GM12878 (cell line): ENCODE data around the gene TMPRSS15. TPM values are rescaled to one million over a fixed set of nuclear protein-coding genes. Genes with fewer than 3 reads are reported as not detected.

Source experiments
- ATAC-seq: fragments of 200-7000 bp; cut with Tn5 transposase; 3 replicates; pipeline ENCODE4 v1.9.1; 2020; ENCODE audit warnings: mild to moderate bottlenecking, moderate library complexity
- BruUV-seq: library from RNA; stranded (reverse); fragments of 400-500 nt; replicated peaks from 2 replicates; lab custom pipeline; 2021; lab: Mats Ljungman, UMichigan
- CTCF ChIA-PET: fragments of 300-600 bp; sonication (Branson Sonifier 250); formaldehyde crosslinking; extraction: SDS; loops from one replicate; lab custom pipeline; 2021; ENCODE audit warnings: inconsistent platforms; lab: Yijun Ruan, JAX
- POLR2A ChIA-PET: fragments of 350-600 bp; formaldehyde crosslinking; extraction: SDS; loops from one replicate; lab custom pipeline; 2021; ENCODE audit warnings: inconsistent platforms; lab: Charles Lee
- RAD21 ChIA-PET: fragments of 300-600 bp; sonication (Branson Sonifier 250); formaldehyde crosslinking; loops from one replicate; lab custom pipeline; 2023; ENCODE audit warnings: antibody characterized with exemption; ENCODE audit not compliant: unreplicated experiment; lab: Charles Lee
- SMC1A ChIA-PET: fragments of 300-600 bp; sonication (Branson Sonifier 250); formaldehyde crosslinking; loops from one replicate; lab custom pipeline; 2023; ENCODE audit not compliant: unreplicated experiment, uncharacterized antibody; lab: Charles Lee
- DNase-seq: peaks from one replicate; pipeline ENCODE4 v3.0.0-alpha.2; 2011; ENCODE audit warnings: low read depth, low spot score
- FAIRE-seq: peaks from 3 replicates; lab custom pipeline; 2011; peaks lifted over from hg19 to GRCh38; lab: Jason Lieb, UNC
- H2AFZ ChIP-seq: 2 replicates; pipeline ENCODE4 v1.6.0; 2011; ENCODE audit warnings: low read depth, low read length, control low read depth; ENCODE audit not compliant: control insufficient read depth
- H3K27ac ChIP-seq: 2 replicates; pipeline ENCODE4 v1.5.1; 2011; ENCODE audit warnings: control low read depth; ENCODE audit not compliant: control insufficient read depth, insufficient read depth
- H3K27me3 ChIP-seq, 2 experiments: replicated peaks in 1 of 2; 2 replicates each; pipeline versions ENCODE4 v1.6.0 to v1.6.1; 2011; ENCODE audit warnings: low read length in 1 of 2; ENCODE audit not compliant: control insufficient read depth in 2 of 2, insufficient read depth in 2 of 2
- H3K36me3 ChIP-seq, 2 experiments: 2 replicates each; pipeline ENCODE4 v1.5.1; 2011; ENCODE audit warnings: low read length in 1 of 2; ENCODE audit not compliant: control insufficient read depth in 2 of 2, insufficient read depth in 2 of 2
- H3K4me1 ChIP-seq: 2 replicates; pipeline ENCODE4 v1.6.1; 2011; ENCODE audit warnings: mild to moderate bottlenecking, low read length, moderate library complexity, mixed read lengths; ENCODE audit not compliant: control insufficient read depth, insufficient read depth
- H3K4me2 ChIP-seq: 2 replicates; pipeline ENCODE4 v1.6.0; 2011; ENCODE audit warnings: control low read depth; ENCODE audit not compliant: control insufficient read depth, insufficient read depth
- H3K4me3 ChIP-seq: fragments of 200-600 bp; sonication (generic); 2 replicates; pipeline ENCODE4 v1.5.1; 2016
- H3K79me2 ChIP-seq: 2 replicates; pipeline ENCODE4 v1.6.0; 2011; ENCODE audit warnings: low read length; ENCODE audit not compliant: control insufficient read depth, insufficient read depth
- H3K9ac ChIP-seq: 2 replicates; pipeline ENCODE4 v1.8.0; 2011; ENCODE audit warnings: low read length, control low read depth, mixed read lengths; ENCODE audit not compliant: control insufficient read depth, insufficient read depth
- H3K9me3 ChIP-seq: replicated peaks from 3 replicates; pipeline ENCODE4 v1.5.1; 2011; ENCODE audit warnings: mild to moderate bottlenecking, low read length; ENCODE audit not compliant: control insufficient read depth, insufficient read depth
- H4K20me1 ChIP-seq: 2 replicates; pipeline ENCODE4 v1.6.0; 2011; ENCODE audit not compliant: control insufficient read depth, insufficient read depth
- BACH1 ChIP-seq: fragments of 450-650 bp; IDR thresholded peaks from 2 replicates; pipeline ENCODE4 v1.6.1; 2017; ENCODE audit warnings: mild to moderate bottlenecking, borderline replicate concordance
- CHD1 ChIP-seq: IDR thresholded peaks from 2 replicates; pipeline ENCODE4 v1.6.1; 2012; ENCODE audit warnings: low read depth, low read length, improper control_type of control experiment
- EED ChIP-seq: sonication (generic); IDR thresholded peaks from 2 replicates; pipeline ENCODE4 v1.6.1; 2016; ENCODE audit warnings: antibody characterized with exemption, low read depth
- FOXM1 ChIP-seq: IDR thresholded peaks from 2 replicates; pipeline ENCODE4 v1.6.1; 2012; ENCODE audit warnings: low read depth, mild to moderate bottlenecking, inconsistent platforms, low read length, moderate library complexity
- MEF2B ChIP-seq: fragments of 450-650 bp; IDR thresholded peaks from 2 replicates; pipeline ENCODE4 v1.6.1; 2018; ENCODE audit warnings: mild to moderate bottlenecking, moderate library complexity; ENCODE audit not compliant: partially characterized antibody, poor library complexity, severe bottlenecking
- MXI1 ChIP-seq: fragments of 150-350 bp; IDR thresholded peaks from 2 replicates; pipeline ENCODE4 v1.6.1; 2011; ENCODE audit warnings: low read depth, mild to moderate bottlenecking, inconsistent platforms, low read length, improper control_type of control experiment
- POLR2A ChIP-seq: IDR thresholded peaks from 2 replicates; pipeline ENCODE4 v1.6.1; 2011; ENCODE audit warnings: low read depth, mild to moderate bottlenecking, low read length
- SMC3 ChIP-seq: IDR thresholded peaks from 2 replicates; pipeline ENCODE4 v1.6.1; 2011; ENCODE audit warnings: low read length, improper control_type of control experiment, borderline replicate concordance
- SREBF2 ChIP-seq: IDR thresholded peaks from 2 replicates; pipeline ENCODE4 v1.6.1; 2012; ENCODE audit warnings: mild to moderate bottlenecking, low read length
- STAT3 ChIP-seq: IDR thresholded peaks from 2 replicates; pipeline ENCODE4 v1.6.1; 2011; ENCODE audit warnings: low read depth, low read length, improper control_type of control experiment
- SUPT20H ChIP-seq: IDR thresholded peaks from 2 replicates; pipeline ENCODE4 v1.6.1; 2011; ENCODE audit warnings: low read depth, mild to moderate bottlenecking, low read length, moderate library complexity, borderline replicate concordance; ENCODE audit not compliant: control insufficient read depth
- SUZ12 ChIP-seq: fragments of 200-600 bp; sonication (generic); IDR thresholded peaks from one replicate; pipeline ENCODE4 v1.6.1; 2018; ENCODE audit warnings: antibody characterized with exemption, mild to moderate bottlenecking; ENCODE audit not compliant: unreplicated experiment
- WRNIP1 ChIP-seq: IDR thresholded peaks from 2 replicates; pipeline ENCODE4 v1.6.1; 2011; ENCODE audit warnings: low read depth, low read length, improper control_type of control experiment, borderline replicate concordance
- ZNF24 ChIP-seq: fragments of 450-650 bp; IDR thresholded peaks from 2 replicates; pipeline ENCODE4 v1.6.1; 2017; ENCODE audit warnings: antibody characterized with exemption, mild to moderate bottlenecking
- WGBS: methylation state at CpG from one replicate; pipeline ENCODE4 v1.1.6; 2016; ENCODE audit warnings: low lambda C conversion rate; ENCODE audit not compliant: insufficient replicate concordance, insufficient coverage; ENCODE audit errors: missing lambda C conversion rate; 5-methylcytosine and 5-hydroxymethylcytosine counted together
- in situ Hi-C: fragments of 300-500 bp; cut with MboI; formaldehyde crosslinking; loops from 9 replicates; pipeline ENCODE4 v1.14.3; 2018; ENCODE audit warnings: mixed read lengths
- intact Hi-C: fragments of 100-400 bp; cut with micrococcal nuclease; formaldehyde crosslinking; loops from one replicate; pipeline ENCODE4 v1.14.2; 2022; ENCODE audit not compliant: unreplicated experiment
- polyA plus RNA-seq, 11 experiments: library from polyadenylated mRNA; depleted of rRNA in 4 of 11; unstranded in 6 of 11; stranded (reverse) in 5 of 11; fragments of >200 nt; fragmentation: Nextera tagmentation in 4 of 11; fragmentation: Illumina TruSeq in 1 of 11; extraction: Ambion mirVana in 4 of 11; extraction: Trizol in 1 of 11; gene quantifications; 1 replicate in 1 of 11; 2 replicates in 10 of 11; pipeline versions ENCODE4 v1.2.1 to v1.2.3, GENCODE V29; 2011 to 2016; ENCODE audit warnings: inconsistent platforms in 2 of 11, missing spikeins in 2 of 11, low read depth in 1 of 11
- total RNA-seq, 4 experiments: library from RNA; depleted of rRNA in 3 of 4; stranded (reverse); fragments of >200 nt in 3 of 4; fragmentation: Illumina TruSeq in 1 of 4; extraction: Trizol in 1 of 4; gene quantifications; 2 replicates each; pipeline versions ENCODE4 v1.2.1 to v1.2.3, GENCODE V29; 2013 to 2021
- TF ChIP-seq, protein P1 (sequence below): IDR thresholded peaks from 2 replicates; pipeline ENCODE4 v1.6.1; 2012; ENCODE audit warnings: low read depth, low read length, improper control_type of control experiment
- TF ChIP-seq, protein P2 (sequence below): fragments of 450-650 bp; IDR thresholded peaks from 2 replicates; pipeline ENCODE4 v1.6.1; 2017; ENCODE audit warnings: borderline replicate concordance
- TF ChIP-seq, protein P3 (sequence below): fragments of 450-650 bp; IDR thresholded peaks from 2 replicates; pipeline ENCODE4 v1.6.1; 2017; ENCODE audit warnings: mild to moderate bottlenecking
- TF ChIP-seq, protein P4 (sequence below): fragments of 450-650 bp; IDR thresholded peaks from 2 replicates; pipeline ENCODE4 v1.6.1; 2017; ENCODE audit warnings: mild to moderate bottlenecking, moderate library complexity

Gene TMPRSS15
- total and polyA plus RNA-seq, 10 of the 15 experiments (the other 5 are each of a cell fraction or from before 2014, with no cell fraction given): 0.02 to 0.11 TPM; not detected in 8

DNA sequence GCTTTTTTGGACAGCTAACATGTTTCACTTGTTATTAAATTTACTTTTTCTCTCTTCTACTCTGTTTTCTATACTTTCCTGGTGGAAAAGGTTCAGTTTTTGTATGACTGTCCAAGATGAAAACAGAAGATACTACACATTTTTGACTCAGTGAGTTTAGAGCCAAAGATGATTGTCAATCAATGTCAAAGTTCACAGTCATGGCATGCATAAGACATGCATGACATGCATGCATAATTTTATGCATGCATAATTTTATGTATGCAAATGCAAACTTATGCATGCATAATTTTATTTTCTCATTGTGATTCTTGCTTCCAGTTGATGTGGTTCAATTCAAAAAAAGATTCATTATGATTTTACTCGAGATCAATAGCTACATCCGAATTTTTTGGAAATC, 48.1 kb upstream of the TMPRSS15 start:
- no peaks in the 10 kb centered on the region for H3K27me3 ChIP-seq
- H3K4me1 ChIP-seq: no peaks in the 10 kb centered on the region
- DNase-seq (no peak), ATAC-seq (no peak), FAIRE-seq (no peak)
- ChIA-PET CTCF (no interaction called here), POLR2A (no interaction called here), RAD21 (no interaction called here), SMC1A (interaction anchor here (1.3 kb wide), 1 partner anchor 11 kb away, joined by 3 read pairs; no protein-coding TSS in a partner anchor)
- no peak overlapping the region for H3K4me2 ChIP-seq
- H3K27ac ChIP-seq: no peak overlapping the region
- BruUV-seq: no TSS peak
- H3K9me3 ChIP-seq: no peaks in the 10 kb centered on the region
- 5% methylated on average over 2 of the region's 2 CpGs for WGBS
- no peak overlapping the region for H3K4me3 ChIP-seq
- intact Hi-C loops (no loop called here), in situ Hi-C loops (no loop called here)
- no peaks in the 10 kb centered on the region for H3K36me3 ChIP-seq
- H2AFZ ChIP-seq: no peak overlapping the region
- H4K20me1 ChIP-seq: no peaks in the 10 kb centered on the region
- H3K9ac ChIP-seq: no peak overlapping the region
- no peaks in the 10 kb centered on the region for H3K79me2 ChIP-seq
- TF ChIP-seq, protein P1, sequence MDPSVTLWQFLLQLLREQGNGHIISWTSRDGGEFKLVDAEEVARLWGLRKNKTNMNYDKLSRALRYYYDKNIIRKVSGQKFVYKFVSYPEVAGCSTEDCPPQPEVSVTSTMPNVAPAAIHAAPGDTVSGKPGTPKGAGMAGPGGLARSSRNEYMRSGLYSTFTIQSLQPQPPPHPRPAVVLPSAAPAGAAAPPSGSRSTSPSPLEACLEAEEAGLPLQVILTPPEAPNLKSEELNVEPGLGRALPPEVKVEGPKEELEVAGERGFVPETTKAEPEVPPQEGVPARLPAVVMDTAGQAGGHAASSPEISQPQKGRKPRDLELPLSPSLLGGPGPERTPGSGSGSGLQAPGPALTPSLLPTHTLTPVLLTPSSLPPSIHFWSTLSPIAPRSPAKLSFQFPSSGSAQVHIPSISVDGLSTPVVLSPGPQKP: no peak
- TF ChIP-seq STAT3 (no peak), MXI1 (no peak), BACH1 (no peak), SUPT20H (no peak), ZNF24 (no peak), SUZ12 (no peak), WRNIP1 (no peak), MEF2B (no peak), SREBF2 (no peak), CHD1 (no peak), EED (no peak), POLR2A (no peak), SMC3 (no peak), FOXM1 (no peak)
- TF ChIP-seq, protein P2, sequence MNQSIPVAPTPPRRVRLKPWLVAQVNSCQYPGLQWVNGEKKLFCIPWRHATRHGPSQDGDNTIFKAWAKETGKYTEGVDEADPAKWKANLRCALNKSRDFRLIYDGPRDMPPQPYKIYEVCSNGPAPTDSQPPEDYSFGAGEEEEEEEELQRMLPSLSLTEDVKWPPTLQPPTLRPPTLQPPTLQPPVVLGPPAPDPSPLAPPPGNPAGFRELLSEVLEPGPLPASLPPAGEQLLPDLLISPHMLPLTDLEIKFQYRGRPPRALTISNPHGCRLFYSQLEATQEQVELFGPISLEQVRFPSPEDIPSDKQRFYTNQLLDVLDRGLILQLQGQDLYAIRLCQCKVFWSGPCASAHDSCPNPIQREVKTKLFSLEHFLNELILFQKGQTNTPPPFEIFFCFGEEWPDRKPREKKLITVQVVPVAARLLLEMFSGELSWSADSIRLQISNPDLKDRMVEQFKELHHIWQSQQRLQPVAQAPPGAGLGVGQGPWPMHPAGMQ: no peak
- TF ChIP-seq, protein P3, sequence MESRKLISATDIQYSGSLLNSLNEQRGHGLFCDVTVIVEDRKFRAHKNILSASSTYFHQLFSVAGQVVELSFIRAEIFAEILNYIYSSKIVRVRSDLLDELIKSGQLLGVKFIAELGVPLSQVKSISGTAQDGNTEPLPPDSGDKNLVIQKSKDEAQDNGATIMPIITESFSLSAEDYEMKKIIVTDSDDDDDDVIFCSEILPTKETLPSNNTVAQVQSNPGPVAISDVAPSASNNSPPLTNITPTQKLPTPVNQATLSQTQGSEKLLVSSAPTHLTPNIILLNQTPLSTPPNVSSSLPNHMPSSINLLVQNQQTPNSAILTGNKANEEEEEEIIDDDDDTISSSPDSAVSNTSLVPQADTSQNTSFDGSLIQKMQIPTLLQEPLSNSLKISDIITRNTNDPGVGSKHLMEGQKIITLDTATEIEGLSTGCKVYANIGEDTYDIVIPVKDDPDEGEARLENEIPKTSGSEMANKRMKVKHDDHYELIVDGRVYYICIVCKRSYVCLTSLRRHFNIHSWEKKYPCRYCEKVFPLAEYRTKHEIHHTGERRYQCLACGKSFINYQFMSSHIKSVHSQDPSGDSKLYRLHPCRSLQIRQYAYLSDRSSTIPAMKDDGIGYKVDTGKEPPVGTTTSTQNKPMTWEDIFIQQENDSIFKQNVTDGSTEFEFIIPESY: no peak
- TF ChIP-seq, protein P4, sequence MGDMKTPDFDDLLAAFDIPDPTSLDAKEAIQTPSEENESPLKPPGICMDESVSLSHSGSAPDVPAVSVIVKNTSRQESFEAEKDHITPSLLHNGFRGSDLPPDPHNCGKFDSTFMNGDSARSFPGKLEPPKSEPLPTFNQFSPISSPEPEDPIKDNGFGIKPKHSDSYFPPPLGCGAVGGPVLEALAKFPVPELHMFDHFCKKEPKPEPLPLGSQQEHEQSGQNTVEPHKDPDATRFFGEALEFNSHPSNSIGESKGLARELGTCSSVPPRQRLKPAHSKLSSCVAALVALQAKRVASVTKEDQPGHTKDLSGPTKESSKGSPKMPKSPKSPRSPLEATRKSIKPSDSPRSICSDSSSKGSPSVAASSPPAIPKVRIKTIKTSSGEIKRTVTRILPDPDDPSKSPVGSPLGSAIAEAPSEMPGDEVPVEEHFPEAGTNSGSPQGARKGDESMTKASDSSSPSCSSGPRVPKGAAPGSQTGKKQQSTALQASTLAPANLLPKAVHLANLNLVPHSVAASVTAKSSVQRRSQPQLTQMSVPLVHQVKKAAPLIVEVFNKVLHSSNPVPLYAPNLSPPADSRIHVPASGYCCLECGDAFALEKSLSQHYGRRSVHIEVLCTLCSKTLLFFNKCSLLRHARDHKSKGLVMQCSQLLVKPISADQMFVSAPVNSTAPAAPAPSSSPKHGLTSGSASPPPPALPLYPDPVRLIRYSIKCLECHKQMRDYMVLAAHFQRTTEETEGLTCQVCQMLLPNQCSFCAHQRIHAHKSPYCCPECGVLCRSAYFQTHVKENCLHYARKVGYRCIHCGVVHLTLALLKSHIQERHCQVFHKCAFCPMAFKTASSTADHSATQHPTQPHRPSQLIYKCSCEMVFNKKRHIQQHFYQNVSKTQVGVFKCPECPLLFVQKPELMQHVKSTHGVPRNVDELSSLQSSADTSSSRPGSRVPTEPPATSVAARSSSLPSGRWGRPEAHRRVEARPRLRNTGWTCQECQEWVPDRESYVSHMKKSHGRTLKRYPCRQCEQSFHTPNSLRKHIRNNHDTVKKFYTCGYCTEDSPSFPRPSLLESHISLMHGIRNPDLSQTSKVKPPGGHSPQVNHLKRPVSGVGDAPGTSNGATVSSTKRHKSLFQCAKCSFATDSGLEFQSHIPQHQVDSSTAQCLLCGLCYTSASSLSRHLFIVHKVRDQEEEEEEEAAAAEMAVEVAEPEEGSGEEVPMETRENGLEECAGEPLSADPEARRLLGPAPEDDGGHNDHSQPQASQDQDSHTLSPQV: no peak
